A549 treated with Mapracorat at 1 μM for 4 hours (cell line): Measurements from ENCODE around the gene PCDHGA10. TPM values are rescaled to one million over a fixed set of nuclear protein-coding genes. Genes with fewer than 3 reads are reported as not detected.

Source experiments
- total RNA-seq: library from RNA; stranded (reverse); fragments of 200-300 nt; extraction: Qiagen RNA extraction; gene quantifications from 5 replicates; pipeline ENCODE4 v1.2.3, GENCODE V29; 2022

PCDHGA10 gene
- total RNA-seq, 1 experiment from 2014 or later, result 0.02 TPM

Other genes starting within 250 kb of the PCDHGA10 start
- 0.05 TPM in 1 of 5 replicates, not detected in the others for gene PCDHB7, start 240.3 kb upstream of the PCDHGA10 start, total RNA-seq
- gene PCDHB8, start 235.2 kb upstream of the PCDHGA10 start, total RNA-seq, result 0.19 to 0.42 TPM (median 0.22 TPM) in 5 replicates
- gene PCDHB16, start 230.6 kb upstream of the PCDHGA10 start, total RNA-seq, result 0.05 to 0.08 TPM (median 0.05 TPM) in 4 of 5 replicates, not detected in the other
- gene PCDHB9, start 225.8 kb upstream of the PCDHGA10 start, total RNA-seq, result 0.03 to 0.26 TPM (median 0.05 TPM) in 3 of 5 replicates, not detected in the others
- gene PCDHB10, start 220.6 kb upstream of the PCDHGA10 start, total RNA-seq, result not detected in 5 replicates
- gene PCDHB11, start 213.4 kb upstream of the PCDHGA10 start, total RNA-seq, result 0.05 to 0.08 TPM (median 0.08 TPM) in 4 of 5 replicates, not detected in the other
- 0.06 TPM in 1 of 5 replicates, not detected in the others for gene PCDHB12, start 204.3 kb upstream of the PCDHGA10 start, total RNA-seq
- gene PCDHB13, start 199.1 kb upstream of the PCDHGA10 start, total RNA-seq, result 0.04 to 0.12 TPM (median 0.05 TPM) in 5 replicates
- 0.05 to 0.21 TPM (median 0.14 TPM) in 5 replicates for gene PCDHB14, start 189.6 kb upstream of the PCDHGA10 start, total RNA-seq
- gene PCDHB15, start 167.6 kb upstream of the PCDHGA10 start, total RNA-seq, result 0.06 to 0.11 TPM (median 0.10 TPM) in 3 of 5 replicates, not detected in the others
- gene SLC25A2, start 108.9 kb upstream of the PCDHGA10 start, total RNA-seq, result not detected in 5 replicates
- gene TAF7, start 92.2 kb upstream of the PCDHGA10 start, total RNA-seq, result 60.0 to 73.5 TPM (median 68.7 TPM) in 5 replicates
- gene PCDHGA1, start 82.5 kb upstream of the PCDHGA10 start, total RNA-seq, result 0.24 to 0.29 TPM (median 0.26 TPM) in 5 replicates
- 0.42 to 0.91 TPM (median 0.68 TPM) in 5 replicates for gene PCDHGA2, start 74.2 kb upstream of the PCDHGA10 start, total RNA-seq
- gene PCDHGA3, start 69.2 kb upstream of the PCDHGA10 start, total RNA-seq, result not detected in 5 replicates
- 1.3 to 2.0 TPM (median 1.9 TPM) in 5 replicates for gene PCDHGB1, start 62.9 kb upstream of the PCDHGA10 start, total RNA-seq
- 0.07 to 0.22 TPM (median 0.12 TPM) in 5 replicates for gene PCDHGA4, start 58.0 kb upstream of the PCDHGA10 start, total RNA-seq
- 0.06 to 0.11 TPM (median 0.07 TPM) in 4 of 5 replicates, not detected in the other for gene PCDHGB2, start 53.0 kb upstream of the PCDHGA10 start, total RNA-seq
- 0.09 to 0.17 TPM (median 0.14 TPM) in 5 replicates for gene PCDHGA5, start 48.8 kb upstream of the PCDHGA10 start, total RNA-seq
- 0.10 to 0.31 TPM (median 0.21 TPM) in 5 replicates for gene PCDHGB3, start 42.7 kb upstream of the PCDHGA10 start, total RNA-seq
- gene PCDHGA6, start 39.1 kb upstream of the PCDHGA10 start, total RNA-seq, result 0.13 to 0.27 TPM (median 0.21 TPM) in 5 replicates
- 0.69 to 1.1 TPM (median 0.90 TPM) in 5 replicates for gene PCDHGA7, start 30.2 kb upstream of the PCDHGA10 start, total RNA-seq
- 0.55 to 1.0 TPM (median 0.97 TPM) in 5 replicates for gene PCDHGB4, start 25.3 kb upstream of the PCDHGA10 start, total RNA-seq
- 0.02 to 0.06 TPM (median 0.06 TPM) in 3 of 5 replicates, not detected in the others for gene PCDHGA8, start 20.4 kb upstream of the PCDHGA10 start, total RNA-seq
- gene PCDHGB5, start 15.0 kb upstream of the PCDHGA10 start, total RNA-seq, result 1.6 to 2.6 TPM (median 2.2 TPM) in 5 replicates
- 0.06 to 0.08 TPM (median 0.06 TPM) in 3 of 5 replicates, not detected in the others for gene PCDHGA9, start 10.2 kb upstream of the PCDHGA10 start, total RNA-seq
- gene PCDHGB6, start 5.0 kb upstream of the PCDHGA10 start, total RNA-seq, result 0.08 to 0.13 TPM (median 0.12 TPM) in 5 replicates
- gene PCDHGB7, start 4.7 kb downstream of the PCDHGA10 start, total RNA-seq, result 0.05 to 0.10 TPM (median 0.07 TPM) in 3 of 5 replicates, not detected in the others
- 0.04 to 0.06 TPM (median 0.05 TPM) in 3 of 5 replicates, not detected in the others for gene PCDHGA11, start 8.1 kb downstream of the PCDHGA10 start, total RNA-seq
- 0.02 TPM in 1 of 5 replicates, not detected in the others for gene PCDHGA12, start 17.5 kb downstream of the PCDHGA10 start, total RNA-seq
- 5.1 to 6.3 TPM (median 5.9 TPM) in 5 replicates for gene PCDHGC3, start 63.0 kb downstream of the PCDHGA10 start, total RNA-seq
- gene PCDHGC4, start 72.0 kb downstream of the PCDHGA10 start, total RNA-seq, result not detected in 5 replicates
- not detected in 5 replicates for gene PCDHGC5, start 76.1 kb downstream of the PCDHGA10 start, total RNA-seq
- gene DIAPH1, start 206.0 kb downstream of the PCDHGA10 start, total RNA-seq, result 95.8 to 107 TPM (median 98.2 TPM) in 5 replicates
- 44.0 to 51.0 TPM (median 48.7 TPM) in 5 replicates for gene HDAC3, start 223.9 kb downstream of the PCDHGA10 start, total RNA-seq
- gene RELL2, start 224.0 kb downstream of the PCDHGA10 start, total RNA-seq, result 3.5 to 5.4 TPM (median 4.5 TPM) in 5 replicates
- gene FCHSD1, start 238.4 kb downstream of the PCDHGA10 start, total RNA-seq, result 9.1 to 13.3 TPM (median 9.9 TPM) in 5 replicates